Tibial nerve (tissue), 4 donors: ENCODE data around the gene S100PBP. TPM values are rescaled to one million over a fixed set of nuclear protein-coding genes. Genes with fewer than 3 reads are reported as not detected.
"Not testable (repeated sequence)": the region's sequence is repeated elsewhere in the genome, so short reads cannot be mapped to it uniquely, and the experiment has no call there.

Experiments used
- DNase-seq, 2 donors: peaks; one replicate each; pipeline ENCODE4 v3.0.0-alpha.2; 2019; ENCODE audit warnings: low spot score in 2 of 2
- H3K27ac ChIP-seq, 4 donors: fragments of 200-600 bp; sonication (generic) in 3 of 4; one replicate each; pipeline ENCODE4 v1.5.1; 2017 to 2019; ENCODE audit warnings: mild to moderate bottlenecking in 1 of 4
- H3K27me3 ChIP-seq, 2 donors: fragments of 200-600 bp; sonication (generic) in 1 of 2; one replicate each; pipeline versions ENCODE4 v1.5.1 to v1.6.0; 2017 to 2019
- H3K36me3 ChIP-seq, 3 donors: fragments of 200-600 bp; sonication (generic); one replicate each; pipeline ENCODE4 v1.5.1; 2018 to 2019
- H3K4me1 ChIP-seq, 4 donors: fragments of 200-600 bp; sonication (generic) in 3 of 4; one replicate each; pipeline ENCODE4 v1.5.1; 2017 to 2019
- H3K4me3 ChIP-seq, 4 donors: fragments of 200-600 bp; sonication (generic) in 3 of 4; one replicate each; pipeline ENCODE4 v1.5.1; 2017 to 2019; ENCODE audit warnings: mild to moderate bottlenecking in 1 of 4, moderate library complexity in 1 of 4
- H3K9me3 ChIP-seq, 4 donors: fragments of 200-600 bp; sonication (generic) in 3 of 4; one replicate each; pipeline ENCODE4 v1.5.1; 2017 to 2019
- CTCF ChIP-seq, 5 experiments: fragments of 200-600 bp in 3 of 5; fragments of 450-650 bp in 2 of 5; sonication (generic) in 3 of 5; IDR thresholded peaks; one replicate each; pipeline ENCODE4 v1.5.1; 2016 to 2019; ENCODE audit warnings: antibody characterized with exemption in 5 of 5, mild to moderate bottlenecking in 3 of 5, moderate library complexity in 2 of 5
- EP300 ChIP-seq, 2 donors: sonication (generic); formaldehyde crosslinking; IDR thresholded peaks; one replicate each; pipeline ENCODE4 v1.6.1; 2017; ENCODE audit warnings: antibody characterized with exemption in 2 of 2, mild to moderate bottlenecking in 1 of 2
- POLR2A ChIP-seq, 2 donors: fragments of 450-650 bp; IDR thresholded peaks; one replicate each; pipeline ENCODE4 v1.6.1; 2017; ENCODE audit warnings: antibody characterized with exemption in 2 of 2, mild to moderate bottlenecking in 2 of 2, moderate library complexity in 2 of 2
- WGBS, 2 donors: methylation state at CpG; one replicate each; pipeline ENCODE4 v1.1.5; 2018; 5-methylcytosine and 5-hydroxymethylcytosine counted together
- total RNA-seq, 4 donors: library from RNA; depleted of rRNA; stranded (reverse); fragments of >200 nt; gene quantifications; one replicate each; pipeline ENCODE4 v1.1.0, GENCODE V29; 2016

The S100PBP gene
- total RNA-seq, 4 donors from 2014 or later: 24.0 to 55.5 (median 33.4) TPM

- Histone ChIP-seq H3K27me3 (no peaks in the 10 kb centered on the region), H3K9me3 (no peaks in the 10 kb centered on the region), H3K4me1 (no peaks in the 10 kb centered on the region), H3K36me3 (peaks cover 0 to 90% (median 10%) of the 10 kb centered on the region in 3 donors), H3K4me3 (no peak overlapping the region), H3K27ac (no peak overlapping the region)
- TF ChIP-seq EP300 (IDR thresholded peaks at IDR 0.05) (no peak), CTCF (IDR thresholded peaks at IDR 0.05) (no peak), POLR2A (IDR thresholded peaks at IDR 0.05) (no peak)
- no peak for DNase-seq
- 86 to 87% methylated on average over 8 of the region's 8 CpGs for WGBS, 2 donors
These were observed 18.6 kb upstream of the S100PBP start for GRCh38 chr1:32798679-32799416.

- WGBS, 2 donors: 92 to 94% methylated on average over 9 of the region's 9 CpGs
- TF ChIP-seq EP300 (IDR thresholded peaks at IDR 0.05): no peak
- TF ChIP-seq CTCF (IDR thresholded peaks at IDR 0.05): no peak
- TF ChIP-seq POLR2A (IDR thresholded peaks at IDR 0.05): no peak
- Histone ChIP-seq H3K27ac (no peak overlapping the region), H3K9me3 (no peaks in the 10 kb centered on the region), H3K4me3 (no peak overlapping the region), H3K4me1 (no peaks in the 10 kb centered on the region), H3K36me3 (peaks cover 0 to 87% (median 10%) of the 10 kb centered on the region in 3 donors), H3K27me3 (no peaks in the 10 kb centered on the region)
- DNase-seq: no peak
These were observed 16.2 kb upstream of the S100PBP start for GRCh38 chr1:32801096-32801715.

GRCh38 chr1:32804460-32804859 is 13.0 kb upstream of the S100PBP start:
- not testable (repeated sequence) for DNase-seq, H3K9me3 ChIP-seq, H3K4me3 ChIP-seq, H3K4me1 ChIP-seq, H3K27ac ChIP-seq, H3K27me3 ChIP-seq
- 96 to 97% methylated on average over 12 to 26 of the region's 30 CpGs for WGBS, 2 donors
- peaks cover 0 to 91% (median 3%) of the 10 kb centered on the region in 3 donors for H3K36me3 ChIP-seq

- TF ChIP-seq EP300 (IDR thresholded peaks at IDR 0.05) (no peak), CTCF (IDR thresholded peaks at IDR 0.05) (no peak), POLR2A (IDR thresholded peaks at IDR 0.05) (no peak)
- DNase-seq: no peak
- Histone ChIP-seq H3K36me3 (peaks cover 0 to 91% (median 3%) of the 10 kb centered on the region in 3 donors), H3K4me3 (no peak overlapping the region), H3K27ac (no peak overlapping the region), H3K4me1 (no peaks in the 10 kb centered on the region), H3K27me3 (no peaks in the 10 kb centered on the region), H3K9me3 (no peaks in the 10 kb centered on the region)
- WGBS, 2 donors: 92 to 96% methylated on average over 6 of the region's 6 CpGs
These were observed 11.2 kb upstream of the S100PBP start for GRCh38 chr1:32806290-32806689.

- peaks cover 0 to 89% (median 3%) of the 10 kb centered on the region in 3 donors for H3K36me3 ChIP-seq
- WGBS, 2 donors: 82 to 89% methylated on average over 4 of the region's 4 CpGs
These were observed 10.4 kb upstream of the S100PBP start for GRCh38 chr1:32806910-32807523.

More at GRCh38 chr1:32806910-32807523, 10.4 kb upstream of the S100PBP start:
- Histone ChIP-seq H3K4me3 (no peak overlapping the region), H3K9me3 (no peaks in the 10 kb centered on the region), H3K27ac (no peak overlapping the region), H3K4me1 (peaks cover 0 to 3% (median 0%) of the 10 kb centered on the region in 4 donors), H3K27me3 (no peaks in the 10 kb centered on the region)
- TF ChIP-seq EP300 (IDR thresholded peaks at IDR 0.05) (no peak), CTCF (IDR thresholded peaks at IDR 0.05) (no peak), POLR2A (IDR thresholded peaks at IDR 0.05) (no peak)
- DNase-seq: no peak
